GM06990 (cell line): Measurements from ENCODE around the gene KCNC2.

Source experiments
- DNase-seq: peaks from one replicate; pipeline ENCODE4 v3.0.0-alpha.2; 2011; ENCODE audit not compliant: insufficient read length; ENCODE audit errors: extremely low read depth
- H3K27me3 ChIP-seq: replicated peaks from 2 replicates; pipeline ENCODE4 v1.6.0; 2011; ENCODE audit warnings: low read length; ENCODE audit not compliant: control insufficient read depth, insufficient read depth
- H3K36me3 ChIP-seq: 2 replicates; pipeline ENCODE4 v1.5.1; 2011; ENCODE audit warnings: low read length; ENCODE audit not compliant: control insufficient read depth, insufficient read depth
- H3K4me3 ChIP-seq: replicated peaks from 2 replicates; pipeline ENCODE4 v1.5.1; 2011; ENCODE audit warnings: low read depth, mild to moderate bottlenecking, control low read depth, low read length
- CTCF ChIP-seq: IDR thresholded peaks from 2 replicates; pipeline ENCODE4 v1.5.1; 2011; ENCODE audit warnings: low read length, control low read depth, mild to moderate bottlenecking, inconsistent platforms; ENCODE audit not compliant: insufficient read depth, poor library complexity, severe bottlenecking

The KCNC2 gene

GRCh38 chr12:75209812-75210138 lies at the start of gene KCNC2:
Gene KCNC2, minus strand, starts transcription at chr12:75209839.
- Histone ChIP-seq H3K36me3 (no peaks in the 10 kb centered on the region), H3K27me3 (no peaks in the 10 kb centered on the region), H3K4me3 (no peak within 1 kb of the TSS)
- no peak for DNase-seq
- TF ChIP-seq CTCF, result no peak

- Histone ChIP-seq H3K27me3 (no peaks in the 10 kb centered on the region), H3K4me3 (no peak overlapping the region), H3K36me3 (no peaks in the 10 kb centered on the region)
- TF ChIP-seq CTCF, result no peak
- DNase-seq, result no peak
Observed at GRCh38 chr12:75259143-75259542, 49.5 kb upstream of the KCNC2 start.

GRCh38 chr12:75257510-75257909 lies 47.9 kb upstream of the KCNC2 start:
- Histone ChIP-seq H3K36me3 (no peaks in the 10 kb centered on the region), H3K27me3 (no peaks in the 10 kb centered on the region), H3K4me3 (no peak overlapping the region)
- TF ChIP-seq CTCF, result no peak
- DNase-seq, result no peak

GRCh38 chr12:75245108-75245507 lies 35.5 kb upstream of the KCNC2 start:
- TF ChIP-seq CTCF, result no peak

GRCh38 chr12:75239987-75240386 lies 30.3 kb upstream of the KCNC2 start:
- no peak for DNase-seq
- TF ChIP-seq CTCF, result no peak
- Histone ChIP-seq H3K36me3 (no peaks in the 10 kb centered on the region), H3K27me3 (no peaks in the 10 kb centered on the region), H3K4me3 (no peak overlapping the region)

More at GRCh38 chr12:75245108-75245507, 35.5 kb upstream of the KCNC2 start:
- no peak for DNase-seq
- Histone ChIP-seq H3K27me3 (no peaks in the 10 kb centered on the region), H3K36me3 (no peaks in the 10 kb centered on the region), H3K4me3 (no peak overlapping the region)

GRCh38 chr12:75236206-75236605 lies 26.6 kb upstream of the KCNC2 start:
- Histone ChIP-seq H3K36me3 (no peaks in the 10 kb centered on the region), H3K27me3 (no peaks in the 10 kb centered on the region), H3K4me3 (no peak overlapping the region)
- DNase-seq, result no peak
- no peak for TF ChIP-seq CTCF
